ENCODE results near the gene NOC2L.

The NOC2L gene

GRCh38 chr1:915295-916172 lies 43.5 kb downstream of the NOC2L start:
- DNase-seq (ENCODE audit: low spot score), result no peak

GRCh38 chr1:914891-915280 lies 44.2 kb downstream of the NOC2L start:
- no peak for DNase-seq (ENCODE audit: low spot score)

GRCh38 chr1:914131-914890 lies 44.7 kb downstream of the NOC2L start:
- no peak for DNase-seq (ENCODE audit: low spot score)

DNA sequence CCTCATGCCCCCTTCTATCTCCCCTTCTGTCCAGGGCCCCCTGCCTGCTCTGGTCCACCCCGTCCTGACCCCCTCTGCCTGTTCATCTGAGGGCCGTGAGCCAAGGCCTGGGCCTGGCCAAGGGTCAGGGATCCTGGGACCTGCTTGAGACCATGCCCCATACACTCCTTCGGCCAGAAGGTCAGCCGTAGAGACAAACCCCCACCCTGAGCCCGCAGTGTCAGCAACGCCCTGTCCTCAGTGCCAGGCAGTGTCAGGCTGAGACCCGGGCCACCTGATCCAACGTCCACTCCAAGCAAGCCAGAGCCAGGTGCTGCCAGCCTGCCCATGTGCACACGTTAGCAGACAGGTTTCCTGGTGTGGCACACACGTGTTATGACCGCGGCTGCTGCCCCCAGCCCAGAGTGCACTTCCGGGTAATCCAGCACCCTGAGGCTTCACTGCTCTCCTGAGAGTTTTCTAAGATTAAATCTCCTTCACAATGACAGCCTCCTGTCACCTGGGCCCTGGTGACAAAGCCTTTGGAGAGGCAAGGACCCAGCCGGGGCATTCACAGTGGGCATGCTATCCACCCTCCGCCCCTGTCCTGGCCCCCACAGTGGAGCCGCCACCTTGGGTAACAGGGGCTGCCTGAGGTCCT lies 45.4 kb downstream of the NOC2L start:
- DNase-seq (ENCODE audit: low spot score), result no peak

DNA sequence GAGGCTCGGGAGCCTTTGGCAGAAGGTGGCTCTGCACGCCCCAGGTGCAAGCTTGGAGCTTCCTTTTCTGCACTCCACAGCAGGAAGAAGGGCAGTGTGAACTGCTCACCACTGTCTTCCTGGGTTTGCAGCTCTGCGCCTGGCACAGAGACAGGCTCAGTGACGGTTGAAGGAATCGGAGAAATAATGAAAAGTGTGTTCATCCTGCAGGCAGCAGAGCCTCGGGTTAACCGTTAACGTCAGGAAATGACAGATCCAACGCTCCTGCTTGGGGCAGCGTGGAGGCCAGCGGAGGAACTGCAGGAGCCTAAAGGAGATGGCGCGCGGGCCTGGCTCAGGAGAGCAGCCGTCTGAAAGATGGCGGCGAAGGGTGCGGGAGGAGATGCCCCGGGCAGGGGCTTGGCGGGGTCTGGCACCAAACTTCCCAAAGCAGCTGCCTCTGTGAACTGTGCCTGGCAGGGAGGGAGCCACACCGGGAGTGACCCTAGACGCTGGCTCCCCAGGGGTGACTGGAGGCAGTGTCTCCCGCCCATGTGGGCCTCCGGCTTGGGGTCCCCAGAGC lies 46.2 kb downstream of the NOC2L start:
- no peak for DNase-seq (ENCODE audit: low spot score)

DNA sequence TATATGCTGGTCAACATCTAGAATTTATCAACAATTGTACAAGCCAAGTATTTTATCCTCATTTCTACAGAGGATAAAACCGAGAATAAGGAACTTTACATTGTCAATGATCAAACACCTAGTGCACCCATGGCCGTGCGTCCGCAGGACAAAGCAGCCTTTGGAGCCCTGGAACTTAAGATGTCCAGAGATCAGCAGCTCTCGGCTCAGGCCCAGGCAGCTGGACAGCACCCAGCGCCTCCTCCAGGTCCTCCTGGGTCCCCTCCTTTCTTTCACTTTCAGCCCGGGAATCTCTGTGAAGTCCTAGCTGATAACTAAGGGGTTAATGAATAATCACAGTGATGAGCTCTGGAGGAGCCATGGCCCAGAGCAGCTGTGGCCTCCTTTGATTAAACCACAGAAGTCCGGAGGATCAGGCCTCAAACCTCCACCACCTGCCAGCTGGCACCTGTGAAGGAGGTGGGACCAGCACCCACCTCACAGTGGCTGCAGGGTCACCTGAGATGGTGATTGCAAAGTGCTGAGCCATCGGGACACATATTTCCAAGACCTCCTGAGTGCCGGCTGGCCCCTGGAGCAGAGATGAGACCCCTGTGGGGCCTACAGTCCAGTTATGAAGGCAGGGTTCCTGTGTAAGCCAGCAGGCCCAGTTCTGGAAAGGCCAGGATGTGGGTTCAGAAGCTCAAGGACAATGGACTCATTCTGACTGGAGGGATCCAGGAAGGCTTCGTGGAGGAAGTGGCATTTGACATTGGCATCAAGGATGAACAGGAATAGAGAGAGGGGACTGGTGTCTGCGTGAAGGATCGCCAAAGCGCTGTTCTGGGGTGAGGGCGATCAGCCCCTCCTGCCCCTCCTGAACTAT lies 46.9 kb downstream of the NOC2L start:
- DNase-seq (ENCODE audit: low spot score), result no peak

DNA sequence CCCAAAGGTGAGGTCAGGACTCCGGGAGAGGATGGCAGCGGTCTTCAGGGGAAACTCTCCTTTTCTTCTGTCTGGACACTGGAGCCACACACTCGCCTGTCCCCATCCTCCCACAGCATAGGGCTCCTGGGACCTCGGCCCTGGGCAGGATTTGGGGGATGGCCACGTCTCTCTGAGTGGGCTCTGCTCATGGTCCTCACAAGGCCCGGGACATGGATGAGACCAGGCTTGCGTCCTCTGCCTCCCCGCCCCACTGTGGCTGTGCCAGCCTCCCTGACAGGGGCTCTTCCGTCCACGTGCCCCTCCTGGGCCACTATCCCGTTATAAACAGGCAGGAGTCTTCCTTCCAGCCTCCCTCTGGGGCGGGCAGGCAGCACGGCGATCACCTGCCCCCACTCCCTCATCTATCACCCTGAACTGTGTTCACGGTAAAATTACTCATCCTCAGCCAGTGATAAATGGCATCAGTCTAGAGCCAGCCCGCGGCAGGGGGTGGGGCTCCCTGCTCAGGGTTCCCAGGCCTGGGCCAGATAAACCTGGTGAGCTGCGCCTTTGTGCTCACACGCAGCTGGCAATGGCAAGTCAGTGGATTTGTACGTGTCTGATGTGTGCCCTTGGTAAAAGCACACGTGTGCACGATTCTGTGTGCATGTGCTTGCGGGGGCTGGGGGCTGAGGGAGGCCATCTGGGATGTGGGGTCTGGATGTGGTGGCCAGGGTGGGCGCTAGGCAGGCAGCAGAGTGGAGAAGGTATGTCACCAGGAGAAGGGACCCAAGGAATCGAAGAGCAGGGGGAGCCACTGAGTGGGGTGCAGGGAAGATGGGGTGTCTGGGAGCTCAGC lies 48.0 kb downstream of the NOC2L start:
- DNase-seq (ENCODE audit: low spot score), result peak; percentile 36

DNA sequence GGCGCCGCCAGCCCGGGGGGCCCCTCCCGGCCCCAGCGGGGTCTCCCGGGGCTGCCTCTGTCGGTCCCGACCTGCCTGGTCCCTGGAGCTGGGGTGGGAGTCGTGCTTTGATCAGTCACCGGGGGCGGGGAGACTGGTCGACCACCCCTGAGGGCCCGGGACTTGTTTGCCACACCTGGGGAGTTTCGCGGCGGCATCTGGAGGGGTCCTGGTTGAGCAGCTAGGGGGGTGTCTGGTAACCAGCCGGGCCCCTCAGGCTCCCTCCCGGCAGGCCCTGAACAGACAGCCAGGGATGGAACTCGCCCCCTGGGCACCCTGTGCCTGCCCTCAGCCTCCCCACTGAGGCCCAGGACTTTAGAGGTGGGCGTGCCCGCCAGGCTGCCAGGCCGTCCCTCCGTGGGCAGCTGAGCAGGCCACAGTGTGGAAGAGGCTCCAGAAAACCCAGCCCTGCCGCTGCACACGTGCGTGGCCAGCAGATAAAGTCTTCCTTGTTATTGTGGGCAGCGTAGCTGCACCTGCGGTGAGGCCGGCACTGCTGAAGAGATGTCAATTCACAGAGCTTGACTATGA lies 48.7 kb downstream of the NOC2L start:
- no peak for DNase-seq (ENCODE audit: low spot score)

DNA sequence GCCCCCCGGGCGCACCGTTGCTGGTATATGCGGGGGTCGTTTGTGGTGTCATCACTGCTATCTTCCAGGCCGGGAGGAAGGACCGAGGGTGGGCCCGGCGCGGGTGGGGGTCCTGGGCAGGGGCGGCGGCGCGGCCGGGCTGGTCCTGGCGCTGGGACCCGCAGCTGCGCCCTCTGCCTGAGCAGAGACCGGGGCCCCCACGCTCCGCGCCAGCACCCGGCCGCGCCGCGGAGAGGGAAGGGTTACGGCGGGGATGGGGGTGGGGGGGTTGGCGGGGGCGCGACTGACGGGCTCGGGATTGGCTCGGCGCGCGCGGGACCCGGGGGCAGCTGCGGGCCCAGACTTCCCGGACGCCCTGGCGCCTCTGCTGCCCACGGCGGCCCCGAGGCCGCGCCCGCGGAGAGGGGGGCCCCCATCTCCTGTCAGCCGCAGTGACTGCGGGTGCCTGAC lies 49.2 kb downstream of the NOC2L start:
- no peak for DNase-seq (ENCODE audit: low spot score)

DNA sequence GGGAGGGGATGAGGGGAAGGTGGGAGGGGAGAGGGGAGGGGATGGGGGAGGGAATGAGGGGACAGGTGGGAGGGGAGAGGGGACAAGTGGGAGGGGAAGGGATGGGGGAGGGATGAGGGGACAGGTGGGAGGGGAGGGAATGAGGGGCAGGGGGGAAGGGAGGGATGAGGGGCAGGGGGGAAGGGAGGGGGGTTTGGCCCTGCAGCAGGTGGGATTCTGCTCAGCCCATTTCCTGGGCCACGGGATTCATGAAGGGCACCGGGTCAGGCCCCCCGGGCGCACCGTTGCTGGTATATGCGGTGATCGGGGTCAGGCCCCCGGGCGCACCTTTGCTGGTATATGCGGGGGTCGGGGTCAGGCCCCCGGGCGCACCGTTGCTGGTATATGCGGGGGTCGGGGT lies 50.4 kb downstream of the NOC2L start:
- DNase-seq (ENCODE audit: low spot score), result no peak

- no peak for DNase-seq (ENCODE audit: low spot score)
Observed at GRCh38 chr1:907611-908451, 51.2 kb downstream of the NOC2L start.

- no peak for DNase-seq (ENCODE audit: low spot score)
Observed at GRCh38 chr1:906600-907420, 52.2 kb downstream of the NOC2L start.

DNA sequence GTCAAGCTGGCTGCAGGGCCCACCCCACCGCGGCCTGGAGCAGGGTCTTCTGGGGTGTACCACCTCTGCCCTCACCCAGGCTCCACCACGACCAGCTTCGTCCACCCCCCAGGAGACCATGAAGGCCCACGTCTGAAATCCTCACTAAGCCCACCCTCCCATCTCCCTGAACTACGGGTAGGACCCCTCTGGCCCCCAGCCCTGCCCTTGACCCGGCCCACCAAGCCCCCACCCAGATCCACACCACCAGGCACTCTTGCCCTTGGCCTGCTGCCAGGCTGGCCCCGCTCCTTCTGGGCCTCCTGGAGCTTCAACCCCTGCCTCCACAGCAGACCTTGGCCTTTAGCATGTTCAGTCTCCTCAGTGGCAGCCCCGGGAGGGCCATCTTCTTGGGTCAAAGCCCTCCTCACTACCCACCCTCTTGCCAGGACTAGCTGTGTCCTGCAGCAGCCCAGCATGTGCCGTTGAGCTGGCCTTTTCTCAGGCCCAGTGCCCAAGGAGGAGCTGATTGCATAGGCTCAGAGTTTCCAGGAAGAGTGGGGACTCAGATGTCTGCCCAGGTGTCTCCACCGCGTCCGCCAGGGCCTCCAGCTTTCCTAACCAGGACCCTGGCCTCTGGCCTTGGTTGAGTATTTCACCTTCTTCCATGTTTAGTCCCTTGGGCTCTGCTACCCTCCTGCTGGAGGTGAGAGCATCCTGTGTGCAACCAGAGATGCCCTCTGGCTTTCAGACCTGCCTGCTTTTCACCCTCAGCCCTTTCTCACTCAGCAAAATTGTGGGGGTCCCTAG lies 53.1 kb downstream of the NOC2L start:
- no peak for DNase-seq (ENCODE audit: low spot score)

- no peak for DNase-seq (ENCODE audit: low spot score)
Observed at GRCh38 chr1:905071-905749, 53.8 kb downstream of the NOC2L start.

DNA sequence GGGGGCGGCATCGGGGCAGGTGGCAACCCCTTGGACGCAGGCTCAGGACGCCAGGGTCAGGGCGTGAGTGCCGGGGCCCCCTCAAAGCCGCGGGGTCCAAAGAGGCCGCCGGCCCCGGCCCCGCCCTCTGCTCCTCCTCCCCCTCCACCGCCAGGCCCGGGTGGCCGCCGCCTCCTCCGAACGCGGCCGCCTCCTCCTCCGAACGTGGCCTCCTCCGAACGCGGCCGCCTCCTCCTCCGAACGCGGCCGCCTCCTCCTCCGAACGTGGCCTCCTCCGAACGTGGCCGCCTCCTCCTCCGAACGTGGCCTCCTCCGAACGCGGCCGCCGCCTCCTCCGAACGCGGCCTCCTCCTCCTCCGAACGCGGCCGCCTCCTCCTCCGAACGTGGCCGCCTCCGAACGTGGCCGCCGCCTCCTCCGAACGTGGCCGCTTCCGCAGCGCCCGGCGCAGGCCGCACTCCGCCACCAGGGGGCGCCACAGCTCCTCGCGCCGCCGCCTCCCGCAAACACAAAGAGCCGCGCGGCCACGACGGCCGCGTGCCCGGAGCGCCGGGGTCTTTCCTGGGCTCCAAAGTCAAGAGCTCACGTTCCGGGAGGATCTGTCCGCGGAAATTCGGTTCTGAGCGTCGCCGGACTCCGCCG lies 54.6 kb downstream of the NOC2L start:
- peak; percentile 35 for DNase-seq (ENCODE audit: low spot score)

- no peak for DNase-seq (ENCODE audit: low spot score)
Observed at GRCh38 chr1:903721-904271, 55.3 kb downstream of the NOC2L start.
